GM23338 (cell line): ENCODE measurements around the gene PHC2. TPM values are rescaled to one million over a fixed set of nuclear protein-coding genes. Genes with fewer than 3 reads are reported as not detected.

Experiments used
- ATAC-seq: fragments of 200-7000 bp; cut with Tn5 transposase; 3 replicates; pipeline ENCODE4 v1.9.1; 2020
- DNase-seq: peaks from one replicate; pipeline ENCODE4 v3.0.0-alpha.2; 2015; ENCODE audit warnings: low spot score
- H2AFZ ChIP-seq: fragments of 200-600 bp; sonication (generic); 2 replicates; pipeline ENCODE4 v1.8.0; 2016; ENCODE audit warnings: antibody characterized with exemption, mild to moderate bottlenecking, moderate library complexity
- H3F3A ChIP-seq: fragments of 200-600 bp; sonication (generic); replicated peaks from 2 replicates; pipeline ENCODE4 v1.8.0; 2017; ENCODE audit warnings: antibody characterized with exemption, mixed run types, low read depth
- H3K27ac ChIP-seq: fragments of 200-600 bp; sonication (generic); 2 replicates; pipeline ENCODE4 v1.6.1; 2016; ENCODE audit warnings: low read depth
- H3K27me3 ChIP-seq: fragments of 200-600 bp; sonication (generic); 2 replicates; pipeline ENCODE4 v1.8.0; 2016; ENCODE audit warnings: mild to moderate bottlenecking, mixed run types, moderate library complexity; ENCODE audit not compliant: insufficient read depth
- H3K36me3 ChIP-seq: fragments of 200-600 bp; sonication (generic); 2 replicates; pipeline ENCODE4 v1.8.0; 2016; ENCODE audit warnings: mild to moderate bottlenecking; ENCODE audit not compliant: insufficient read depth
- H3K4me1 ChIP-seq: fragments of 200-600 bp; sonication (generic); 2 replicates; pipeline ENCODE4 v1.8.0; 2016; ENCODE audit warnings: mild to moderate bottlenecking, moderate library complexity; ENCODE audit not compliant: insufficient read depth
- H3K4me2 ChIP-seq: fragments of 200-600 bp; sonication (generic); 2 replicates; pipeline ENCODE4 v1.7.1; 2017; ENCODE audit warnings: mixed run types
- H3K4me3 ChIP-seq: fragments of 200-600 bp; sonication (generic); 2 replicates; pipeline ENCODE4 v1.6.1; 2016; ENCODE audit warnings: mixed run types
- H3K79me2 ChIP-seq: fragments of 200-600 bp; sonication (generic); replicated peaks from 2 replicates; pipeline ENCODE4 v1.8.0; 2017; ENCODE audit warnings: mild to moderate bottlenecking; ENCODE audit not compliant: insufficient read depth
- H3K9me2 ChIP-seq: fragments of 200-600 bp; sonication (generic); 2 replicates; pipeline ENCODE4 v1.8.0; 2017; ENCODE audit not compliant: insufficient read depth
- H4K20me1 ChIP-seq: fragments of 200-600 bp; sonication (generic); replicated peaks from 2 replicates; pipeline ENCODE4 v1.8.0; 2017; ENCODE audit warnings: mild to moderate bottlenecking; ENCODE audit not compliant: insufficient read depth
- H3K27ac Mint-ChIP-seq: 2 replicates; pipeline ENCODE4 v1.8.0; 2020; ENCODE audit warnings: inconsistent platforms, mild to moderate bottlenecking, moderate library complexity, mixed read lengths
- H3K27me3 Mint-ChIP-seq: 3 replicates; pipeline ENCODE4 v1.8.0; 2022; ENCODE audit warnings: low read depth, mild to moderate bottlenecking, moderate library complexity, mixed read lengths, inconsistent platforms; ENCODE audit not compliant: insufficient read depth, poor library complexity
- H3K36me3 Mint-ChIP-seq: 3 replicates; pipeline ENCODE4 v1.8.0; 2021; ENCODE audit warnings: low read depth, mild to moderate bottlenecking, inconsistent platforms, moderate library complexity, mixed read lengths
- H3K4me1 Mint-ChIP-seq: 3 replicates; pipeline ENCODE4 v1.8.0; 2020; ENCODE audit warnings: mild to moderate bottlenecking, inconsistent platforms, mixed read lengths
- H3K4me3 Mint-ChIP-seq: 3 replicates; pipeline ENCODE4 v1.8.0; 2021; ENCODE audit warnings: moderate library complexity, mild to moderate bottlenecking, inconsistent platforms, mixed read lengths
- H3K9me3 Mint-ChIP-seq: 3 replicates; pipeline ENCODE4 v1.8.0; 2020; ENCODE audit warnings: moderate library complexity, mild to moderate bottlenecking, inconsistent platforms, mixed read lengths
- CREB1 ChIP-seq: fragments of 250-450 bp; sonication (Bioruptor Pico); IDR thresholded peaks from 2 replicates; pipeline ENCODE4 v1.5.0; 2020; ENCODE audit warnings: low read depth, mild to moderate bottlenecking, moderate library complexity
- EZH2phosphoT487 ChIP-seq: fragments of 200-600 bp; sonication (generic); IDR thresholded peaks from one replicate; pipeline ENCODE4 v1.8.1; 2018; ENCODE audit warnings: antibody characterized with exemption; ENCODE audit not compliant: unreplicated experiment
- JUNB ChIP-seq: IDR thresholded peaks from one replicate; pipeline ENCODE4 v1.6.1; 2016; ENCODE audit warnings: antibody characterized with exemption; ENCODE audit not compliant: unreplicated experiment
- NANOG ChIP-seq: IDR thresholded peaks from 2 replicates; pipeline ENCODE4 v1.6.1; 2016; ENCODE audit warnings: antibody characterized with exemption, borderline replicate concordance
- STAT1 ChIP-seq: IDR thresholded peaks from one replicate; pipeline ENCODE4 v1.6.1; 2016; ENCODE audit warnings: antibody characterized with exemption; ENCODE audit not compliant: unreplicated experiment
- ZNF114 ChIP-seq: fragments of 250-450 bp; sonication (Bioruptor Pico); IDR thresholded peaks from 2 replicates; pipeline ENCODE4 v1.5.0; 2020; ENCODE audit warnings: mild to moderate bottlenecking, moderate library complexity
- ZNF331 ChIP-seq: fragments of 250-450 bp; sonication (Bioruptor Pico); IDR thresholded peaks from 2 replicates; pipeline ENCODE4 v1.5.0; 2020; ENCODE audit warnings: low read depth, mild to moderate bottlenecking, moderate library complexity
- polyA plus RNA-seq: library from polyadenylated mRNA; unstranded; fragments of >200 nt; fragmentation: Nextera tagmentation; extraction: Ambion mirVana; gene quantifications from 2 replicates; pipeline ENCODE4 v1.2.1, GENCODE V29; 2016
- total RNA-seq: library from RNA; depleted of rRNA; stranded (reverse); fragments of >200 nt; shearing (Covaris generic); gene quantifications from 2 replicates; pipeline ENCODE4 v1.2.3, GENCODE V29; 2014
- TF ChIP-seq, protein P1 (sequence below): fragments of 250-450 bp; sonication (Bioruptor Pico); IDR thresholded peaks from 2 replicates; pipeline ENCODE4 v1.5.0; 2020; ENCODE audit warnings: mild to moderate bottlenecking, moderate library complexity
- TF ChIP-seq, protein P2 (sequence below): IDR thresholded peaks from 2 replicates; pipeline ENCODE4 v1.6.1; 2016; ENCODE audit warnings: antibody characterized with exemption
- TF ChIP-seq, protein P3 (sequence below), 2 experiments: fragments of 200-600 bp in 1 of 2; sonication (generic) in 1 of 2; conservative IDR thresholded peaks; 2 replicates each; pipeline versions ENCODE4 v1.5.1 to v1.6.1; 2016 to 2017; ENCODE audit warnings: antibody characterized with exemption in 2 of 2, low read depth in 2 of 2, mild to moderate bottlenecking in 2 of 2, moderate library complexity in 1 of 2
- TF ChIP-seq, protein P4 (sequence below): IDR thresholded peaks from one replicate; pipeline ENCODE4 v1.6.1; 2018; ENCODE audit warnings: antibody characterized with exemption; ENCODE audit not compliant: unreplicated experiment

The PHC2 gene
- total and polyA plus RNA-seq, 2 experiments from 2014 or later, result 1.7 to 7.3 TPM

DNA sequence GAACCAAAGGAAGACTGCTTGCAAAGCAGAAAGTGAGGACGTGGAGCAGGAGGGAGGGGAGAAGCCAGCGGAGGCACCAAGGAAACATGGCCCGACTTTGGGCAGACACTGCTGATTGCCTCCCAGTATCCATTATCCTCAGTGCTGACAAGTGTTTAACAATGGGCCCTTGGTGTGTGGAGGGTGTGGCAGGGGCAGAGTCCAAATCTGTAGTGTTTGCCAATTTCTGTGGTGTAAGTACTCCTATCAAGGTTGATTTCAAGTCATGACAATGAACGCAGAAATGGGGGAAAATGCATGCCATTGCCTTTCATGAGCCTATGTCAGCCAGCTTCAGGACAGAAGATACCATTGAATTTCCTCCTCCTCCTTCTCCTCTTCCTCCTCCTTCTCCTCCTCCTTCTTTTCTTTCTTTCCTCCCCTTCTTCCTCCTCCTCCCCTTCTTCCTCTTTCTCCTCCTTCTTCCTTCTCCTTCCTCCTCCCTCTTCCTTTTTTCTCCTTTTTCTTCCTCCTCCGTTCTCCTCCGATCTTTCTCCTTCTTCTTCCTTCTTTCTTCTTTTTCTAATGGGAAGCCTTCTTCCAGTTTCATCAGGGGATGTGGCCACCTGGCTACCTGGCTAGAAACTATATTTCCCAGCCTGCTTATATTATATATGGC is 10.3 kb upstream of the PHC2 start (continued):
- TF ChIP-seq, protein P1, sequence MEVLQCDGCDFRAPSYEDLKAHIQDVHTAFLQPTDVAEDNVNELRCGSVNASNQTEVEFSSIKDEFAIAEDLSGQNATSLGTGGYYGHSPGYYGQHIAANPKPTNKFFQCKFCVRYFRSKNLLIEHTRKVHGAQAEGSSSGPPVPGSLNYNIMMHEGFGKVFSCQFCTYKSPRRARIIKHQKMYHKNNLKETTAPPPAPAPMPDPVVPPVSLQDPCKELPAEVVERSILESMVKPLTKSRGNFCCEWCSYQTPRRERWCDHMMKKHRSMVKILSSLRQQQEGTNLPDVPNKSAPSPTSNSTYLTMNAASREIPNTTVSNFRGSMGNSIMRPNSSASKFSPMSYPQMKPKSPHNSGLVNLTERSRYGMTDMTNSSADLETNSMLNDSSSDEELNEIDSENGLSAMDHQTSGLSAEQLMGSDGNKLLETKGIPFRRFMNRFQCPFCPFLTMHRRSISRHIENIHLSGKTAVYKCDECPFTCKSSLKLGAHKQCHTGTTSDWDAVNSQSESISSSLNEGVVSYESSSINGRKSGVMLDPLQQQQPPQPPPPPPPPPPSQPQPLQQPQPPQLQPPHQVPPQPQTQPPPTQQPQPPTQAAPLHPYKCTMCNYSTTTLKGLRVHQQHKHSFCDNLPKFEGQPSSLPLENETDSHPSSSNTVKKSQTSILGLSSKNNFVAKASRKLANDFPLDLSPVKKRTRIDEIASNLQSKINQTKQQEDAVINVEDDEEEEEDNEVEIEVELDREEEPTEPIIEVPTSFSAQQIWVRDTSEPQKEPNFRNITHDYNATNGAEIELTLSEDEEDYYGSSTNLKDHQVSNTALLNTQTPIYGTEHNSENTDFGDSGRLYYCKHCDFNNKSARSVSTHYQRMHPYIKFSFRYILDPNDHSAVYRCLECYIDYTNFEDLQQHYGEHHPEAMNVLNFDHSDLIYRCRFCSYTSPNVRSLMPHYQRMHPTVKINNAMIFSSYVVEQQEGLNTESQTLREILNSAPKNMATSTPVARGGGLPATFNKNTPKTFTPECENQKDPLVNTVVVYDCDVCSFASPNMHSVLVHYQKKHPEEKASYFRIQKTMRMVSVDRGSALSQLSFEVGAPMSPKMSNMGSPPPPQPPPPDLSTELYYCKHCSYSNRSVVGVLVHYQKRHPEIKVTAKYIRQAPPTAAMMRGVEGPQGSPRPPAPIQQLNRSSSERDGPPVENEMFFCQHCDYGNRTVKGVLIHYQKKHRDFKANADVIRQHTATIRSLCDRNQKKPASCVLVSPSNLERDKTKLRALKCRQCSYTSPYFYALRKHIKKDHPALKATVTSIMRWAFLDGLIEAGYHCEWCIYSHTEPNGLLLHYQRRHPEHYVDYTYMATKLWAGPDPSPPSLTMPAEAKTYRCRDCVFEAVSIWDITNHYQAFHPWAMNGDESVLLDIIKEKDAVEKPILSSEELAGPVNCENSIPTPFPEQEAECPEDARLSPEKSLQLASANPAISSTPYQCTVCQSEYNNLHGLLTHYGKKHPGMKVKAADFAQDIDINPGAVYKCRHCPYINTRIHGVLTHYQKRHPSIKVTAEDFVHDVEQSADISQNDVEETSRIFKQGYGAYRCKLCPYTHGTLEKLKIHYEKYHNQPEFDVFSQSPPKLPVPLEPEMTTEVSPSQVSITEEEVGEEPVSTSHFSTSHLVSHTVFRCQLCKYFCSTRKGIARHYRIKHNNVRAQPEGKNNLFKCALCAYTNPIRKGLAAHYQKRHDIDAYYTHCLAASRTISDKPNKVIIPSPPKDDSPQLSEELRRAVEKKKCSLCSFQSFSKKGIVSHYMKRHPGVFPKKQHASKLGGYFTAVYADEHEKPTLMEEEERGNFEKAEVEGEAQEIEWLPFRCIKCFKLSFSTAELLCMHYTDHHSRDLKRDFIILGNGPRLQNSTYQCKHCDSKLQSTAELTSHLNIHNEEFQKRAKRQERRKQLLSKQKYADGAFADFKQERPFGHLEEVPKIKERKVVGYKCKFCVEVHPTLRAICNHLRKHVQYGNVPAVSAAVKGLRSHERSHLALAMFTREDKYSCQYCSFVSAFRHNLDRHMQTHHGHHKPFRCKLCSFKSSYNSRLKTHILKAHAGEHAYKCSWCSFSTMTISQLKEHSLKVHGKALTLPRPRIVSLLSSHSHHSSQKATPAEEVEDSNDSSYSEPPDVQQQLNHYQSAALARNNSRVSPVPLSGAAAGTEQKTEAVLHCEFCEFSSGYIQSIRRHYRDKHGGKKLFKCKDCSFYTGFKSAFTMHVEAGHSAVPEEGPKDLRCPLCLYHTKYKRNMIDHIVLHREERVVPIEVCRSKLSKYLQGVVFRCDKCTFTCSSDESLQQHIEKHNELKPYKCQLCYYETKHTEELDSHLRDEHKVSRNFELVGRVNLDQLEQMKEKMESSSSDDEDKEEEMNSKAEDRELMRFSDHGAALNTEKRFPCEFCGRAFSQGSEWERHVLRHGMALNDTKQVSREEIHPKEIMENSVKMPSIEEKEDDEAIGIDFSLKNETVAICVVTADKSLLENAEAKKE (CRISPR knock-in tag), result no peak
- TF ChIP-seq, protein P2, sequence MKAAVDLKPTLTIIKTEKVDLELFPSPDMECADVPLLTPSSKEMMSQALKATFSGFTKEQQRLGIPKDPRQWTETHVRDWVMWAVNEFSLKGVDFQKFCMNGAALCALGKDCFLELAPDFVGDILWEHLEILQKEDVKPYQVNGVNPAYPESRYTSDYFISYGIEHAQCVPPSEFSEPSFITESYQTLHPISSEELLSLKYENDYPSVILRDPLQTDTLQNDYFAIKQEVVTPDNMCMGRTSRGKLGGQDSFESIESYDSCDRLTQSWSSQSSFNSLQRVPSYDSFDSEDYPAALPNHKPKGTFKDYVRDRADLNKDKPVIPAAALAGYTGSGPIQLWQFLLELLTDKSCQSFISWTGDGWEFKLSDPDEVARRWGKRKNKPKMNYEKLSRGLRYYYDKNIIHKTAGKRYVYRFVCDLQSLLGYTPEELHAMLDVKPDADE, result no peak

DNA sequence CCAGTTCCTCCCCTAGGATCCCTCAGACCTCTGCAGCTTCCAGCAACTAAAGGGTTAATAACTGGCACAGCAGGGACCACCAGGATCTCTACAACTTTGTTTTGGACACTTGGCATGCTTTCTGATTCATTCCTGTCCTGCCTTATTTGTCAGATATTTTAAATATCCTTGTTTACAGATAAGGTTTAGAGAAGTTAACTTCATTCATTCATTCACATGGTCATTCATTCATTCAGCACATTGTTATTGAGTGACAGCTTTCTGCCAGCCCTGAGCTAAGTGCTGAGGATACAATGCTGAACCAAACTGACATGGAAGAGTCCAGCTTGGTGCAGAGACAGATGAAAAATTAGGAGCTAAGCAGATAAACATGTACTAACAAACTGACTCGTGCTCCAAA is 8.8 kb upstream of the PHC2 start:
- Mint-ChIP-seq H3K4me3 (no peak overlapping the region), H3K27ac (no peak overlapping the region), H3K36me3 (no peaks in the 10 kb centered on the region), H3K9me3 (no peaks in the 10 kb centered on the region), H3K4me1 (peaks cover 18% of the 10 kb centered on the region), H3K27me3 (peaks cover 5% of the 10 kb centered on the region)
- Histone ChIP-seq H3K27me3 (no peaks in the 10 kb centered on the region), H2AFZ (no peak overlapping the region), H3K4me2 (no peak overlapping the region), H4K20me1 (no peaks in the 10 kb centered on the region), H3K79me2 (no peaks in the 10 kb centered on the region), H3K36me3 (no peaks in the 10 kb centered on the region), H3K4me1 (peaks cover 5% of the 10 kb centered on the region; the same call in 1 of the 2 replicates), H3K4me3 (no peak overlapping the region), H3K9me2 (no peaks in the 10 kb centered on the region), H3F3A (no peaks in the 10 kb centered on the region), H3K27ac (no peak overlapping the region)
- no peak; the same call in 2 of the 3 replicates for ATAC-seq
- DNase-seq, result peak; percentile 19
- no peak for TF ChIP-seq ZNF114
- TF ChIP-seq ZNF331 (CRISPR knock-in tag), result no peak
- TF ChIP-seq, protein P2, result no peak
- TF ChIP-seq STAT1, result no peak
- TF ChIP-seq EZH2phosphoT487, result no peak
- TF ChIP-seq, protein P3, sequence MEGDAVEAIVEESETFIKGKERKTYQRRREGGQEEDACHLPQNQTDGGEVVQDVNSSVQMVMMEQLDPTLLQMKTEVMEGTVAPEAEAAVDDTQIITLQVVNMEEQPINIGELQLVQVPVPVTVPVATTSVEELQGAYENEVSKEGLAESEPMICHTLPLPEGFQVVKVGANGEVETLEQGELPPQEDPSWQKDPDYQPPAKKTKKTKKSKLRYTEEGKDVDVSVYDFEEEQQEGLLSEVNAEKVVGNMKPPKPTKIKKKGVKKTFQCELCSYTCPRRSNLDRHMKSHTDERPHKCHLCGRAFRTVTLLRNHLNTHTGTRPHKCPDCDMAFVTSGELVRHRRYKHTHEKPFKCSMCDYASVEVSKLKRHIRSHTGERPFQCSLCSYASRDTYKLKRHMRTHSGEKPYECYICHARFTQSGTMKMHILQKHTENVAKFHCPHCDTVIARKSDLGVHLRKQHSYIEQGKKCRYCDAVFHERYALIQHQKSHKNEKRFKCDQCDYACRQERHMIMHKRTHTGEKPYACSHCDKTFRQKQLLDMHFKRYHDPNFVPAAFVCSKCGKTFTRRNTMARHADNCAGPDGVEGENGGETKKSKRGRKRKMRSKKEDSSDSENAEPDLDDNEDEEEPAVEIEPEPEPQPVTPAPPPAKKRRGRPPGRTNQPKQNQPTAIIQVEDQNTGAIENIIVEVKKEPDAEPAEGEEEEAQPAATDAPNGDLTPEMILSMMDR (conservative IDR thresholded peaks at IDR 0.05; ENCODE audit: low read depth in 2 of 2), result no peak
- TF ChIP-seq NANOG, result no peak
- TF ChIP-seq, protein P4, sequence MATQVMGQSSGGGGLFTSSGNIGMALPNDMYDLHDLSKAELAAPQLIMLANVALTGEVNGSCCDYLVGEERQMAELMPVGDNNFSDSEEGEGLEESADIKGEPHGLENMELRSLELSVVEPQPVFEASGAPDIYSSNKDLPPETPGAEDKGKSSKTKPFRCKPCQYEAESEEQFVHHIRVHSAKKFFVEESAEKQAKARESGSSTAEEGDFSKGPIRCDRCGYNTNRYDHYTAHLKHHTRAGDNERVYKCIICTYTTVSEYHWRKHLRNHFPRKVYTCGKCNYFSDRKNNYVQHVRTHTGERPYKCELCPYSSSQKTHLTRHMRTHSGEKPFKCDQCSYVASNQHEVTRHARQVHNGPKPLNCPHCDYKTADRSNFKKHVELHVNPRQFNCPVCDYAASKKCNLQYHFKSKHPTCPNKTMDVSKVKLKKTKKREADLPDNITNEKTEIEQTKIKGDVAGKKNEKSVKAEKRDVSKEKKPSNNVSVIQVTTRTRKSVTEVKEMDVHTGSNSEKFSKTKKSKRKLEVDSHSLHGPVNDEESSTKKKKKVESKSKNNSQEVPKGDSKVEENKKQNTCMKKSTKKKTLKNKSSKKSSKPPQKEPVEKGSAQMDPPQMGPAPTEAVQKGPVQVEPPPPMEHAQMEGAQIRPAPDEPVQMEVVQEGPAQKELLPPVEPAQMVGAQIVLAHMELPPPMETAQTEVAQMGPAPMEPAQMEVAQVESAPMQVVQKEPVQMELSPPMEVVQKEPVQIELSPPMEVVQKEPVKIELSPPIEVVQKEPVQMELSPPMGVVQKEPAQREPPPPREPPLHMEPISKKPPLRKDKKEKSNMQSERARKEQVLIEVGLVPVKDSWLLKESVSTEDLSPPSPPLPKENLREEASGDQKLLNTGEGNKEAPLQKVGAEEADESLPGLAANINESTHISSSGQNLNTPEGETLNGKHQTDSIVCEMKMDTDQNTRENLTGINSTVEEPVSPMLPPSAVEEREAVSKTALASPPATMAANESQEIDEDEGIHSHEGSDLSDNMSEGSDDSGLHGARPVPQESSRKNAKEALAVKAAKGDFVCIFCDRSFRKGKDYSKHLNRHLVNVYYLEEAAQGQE, result no peak
- no peak for TF ChIP-seq CREB1
- TF ChIP-seq JUNB, result no peak
